ENCODE measurements around the gene SEC31A.

SEC31A gene

GRCh38 chr4:82784681-82785610, 106.0 kb downstream of the SEC31A start:
- no peak overlapping the region for H3K9ac ChIP-seq (ENCODE audit: low read length)

GRCh38 chr4:82782626-82783345, 108.2 kb downstream of the SEC31A start:
- Histone ChIP-seq H3K4me1 (ENCODE audit: control insufficient read depth, insufficient read depth, low read length) (peaks cover 17% of the 10 kb centered on the region), H3K9ac (ENCODE audit: low read length) (no peak overlapping the region), H3K4me3 (ENCODE audit: low read length) (no peak overlapping the region)

More at GRCh38 chr4:82784681-82785610, 106.0 kb downstream of the SEC31A start:
- Histone ChIP-seq H3K4me1 (ENCODE audit: control insufficient read depth, insufficient read depth, low read length) (peaks cover 17% of the 10 kb centered on the region), H3K27me3 (ENCODE audit: control insufficient read depth, insufficient read depth, low read length) (no peaks in the 10 kb centered on the region), H3K36me3 (ENCODE audit: control insufficient read depth, insufficient read depth, low read length) (no peaks in the 10 kb centered on the region), H3K9me3 (ENCODE audit: control insufficient read depth, low read length) (no peaks in the 10 kb centered on the region), H3K4me3 (ENCODE audit: low read length) (no peak overlapping the region)

GRCh38 chr4:82780752-82781231, 110.2 kb downstream of the SEC31A start:
- Histone ChIP-seq H3K36me3 (ENCODE audit: control insufficient read depth, insufficient read depth, low read length) (no peaks in the 10 kb centered on the region), H3K4me3 (ENCODE audit: low read length) (no peak overlapping the region), H3K9me3 (ENCODE audit: control insufficient read depth, low read length) (no peaks in the 10 kb centered on the region), H3K27me3 (ENCODE audit: control insufficient read depth, insufficient read depth, low read length) (no peaks in the 10 kb centered on the region), H3K9ac (ENCODE audit: low read length) (no peak overlapping the region), H3K4me1 (ENCODE audit: control insufficient read depth, insufficient read depth, low read length) (peaks cover 16% of the 10 kb centered on the region)

More at GRCh38 chr4:82782626-82783345, 108.2 kb downstream of the SEC31A start:
- no peaks in the 10 kb centered on the region for H3K27me3 ChIP-seq (ENCODE audit: control insufficient read depth, insufficient read depth, low read length)
- H3K9me3 ChIP-seq (ENCODE audit: control insufficient read depth, low read length): no peaks in the 10 kb centered on the region
- no peaks in the 10 kb centered on the region for H3K36me3 ChIP-seq (ENCODE audit: control insufficient read depth, insufficient read depth, low read length)

GRCh38 chr4:82780170-82780751, 110.7 kb downstream of the SEC31A start:
- H3K36me3 ChIP-seq (ENCODE audit: control insufficient read depth, insufficient read depth, low read length): no peaks in the 10 kb centered on the region
- H3K9me3 ChIP-seq (ENCODE audit: control insufficient read depth, low read length): no peaks in the 10 kb centered on the region
- H3K9ac ChIP-seq (ENCODE audit: low read length): no peak overlapping the region
- no peaks in the 10 kb centered on the region for H3K27me3 ChIP-seq (ENCODE audit: control insufficient read depth, insufficient read depth, low read length)
- no peak overlapping the region for H3K4me3 ChIP-seq (ENCODE audit: low read length)
- H3K4me1 ChIP-seq (ENCODE audit: control insufficient read depth, insufficient read depth, low read length): peaks cover 11% of the 10 kb centered on the region

GRCh38 chr4:82779032-82779431, 111.9 kb downstream of the SEC31A start:
- no peak overlapping the region for H3K4me3 ChIP-seq (ENCODE audit: low read length)
- no peaks in the 10 kb centered on the region for H3K27me3 ChIP-seq (ENCODE audit: control insufficient read depth, insufficient read depth, low read length)
- no peaks in the 10 kb centered on the region for H3K9me3 ChIP-seq (ENCODE audit: control insufficient read depth, low read length)
- peaks cover 6% of the 10 kb centered on the region for H3K4me1 ChIP-seq (ENCODE audit: control insufficient read depth, insufficient read depth, low read length)
- H3K36me3 ChIP-seq (ENCODE audit: control insufficient read depth, insufficient read depth, low read length): no peaks in the 10 kb centered on the region
- no peak overlapping the region for H3K9ac ChIP-seq (ENCODE audit: low read length)

GRCh38 chr4:82777857-82778525, 113.0 kb downstream of the SEC31A start:
- H3K9ac ChIP-seq (ENCODE audit: low read length): no peak overlapping the region
- no peaks in the 10 kb centered on the region for H3K36me3 ChIP-seq (ENCODE audit: control insufficient read depth, insufficient read depth, low read length)
- peaks cover 6% of the 10 kb centered on the region for H3K4me1 ChIP-seq (ENCODE audit: control insufficient read depth, insufficient read depth, low read length)
- no peak overlapping the region for H3K4me3 ChIP-seq (ENCODE audit: low read length)
- H3K9me3 ChIP-seq (ENCODE audit: control insufficient read depth, low read length): no peaks in the 10 kb centered on the region
- no peaks in the 10 kb centered on the region for H3K27me3 ChIP-seq (ENCODE audit: control insufficient read depth, insufficient read depth, low read length)

GRCh38 chr4:82776925-82777542, 113.9 kb downstream of the SEC31A start:
- H3K9ac ChIP-seq (ENCODE audit: low read length): no peak overlapping the region
- no peaks in the 10 kb centered on the region for H3K9me3 ChIP-seq (ENCODE audit: control insufficient read depth, low read length)
- H3K4me3 ChIP-seq (ENCODE audit: low read length): no peak overlapping the region

GRCh38 chr4:82775243-82775642, 115.7 kb downstream of the SEC31A start:
- Histone ChIP-seq H3K36me3 (ENCODE audit: control insufficient read depth, insufficient read depth, low read length) (no peaks in the 10 kb centered on the region), H3K9ac (ENCODE audit: low read length) (no peak overlapping the region), H3K4me3 (ENCODE audit: low read length) (no peak overlapping the region), H3K27me3 (ENCODE audit: control insufficient read depth, insufficient read depth, low read length) (no peaks in the 10 kb centered on the region), H3K9me3 (ENCODE audit: control insufficient read depth, low read length) (no peaks in the 10 kb centered on the region), H3K4me1 (ENCODE audit: control insufficient read depth, insufficient read depth, low read length) (peaks cover under 1% of the 10 kb centered on the region)

More at GRCh38 chr4:82776925-82777542, 113.9 kb downstream of the SEC31A start:
- H3K27me3 ChIP-seq (ENCODE audit: control insufficient read depth, insufficient read depth, low read length): no peaks in the 10 kb centered on the region
- H3K4me1 ChIP-seq (ENCODE audit: control insufficient read depth, insufficient read depth, low read length): peaks cover 6% of the 10 kb centered on the region
- H3K36me3 ChIP-seq (ENCODE audit: control insufficient read depth, insufficient read depth, low read length): no peaks in the 10 kb centered on the region

GRCh38 chr4:82774711-82775171, 116.2 kb downstream of the SEC31A start:
- H3K4me1 ChIP-seq (ENCODE audit: control insufficient read depth, insufficient read depth, low read length): no peaks in the 10 kb centered on the region
- H3K9ac ChIP-seq (ENCODE audit: low read length): no peak overlapping the region
- no peaks in the 10 kb centered on the region for H3K9me3 ChIP-seq (ENCODE audit: control insufficient read depth, low read length)
- H3K36me3 ChIP-seq (ENCODE audit: control insufficient read depth, insufficient read depth, low read length): no peaks in the 10 kb centered on the region
- H3K4me3 ChIP-seq (ENCODE audit: low read length): no peak overlapping the region
- no peaks in the 10 kb centered on the region for H3K27me3 ChIP-seq (ENCODE audit: control insufficient read depth, insufficient read depth, low read length)

- no peak overlapping the region for H3K4me3 ChIP-seq (ENCODE audit: low read length)
- H3K36me3 ChIP-seq (ENCODE audit: control insufficient read depth, insufficient read depth, low read length): no peaks in the 10 kb centered on the region
- H3K9me3 ChIP-seq (ENCODE audit: control insufficient read depth, low read length): no peaks in the 10 kb centered on the region
- H3K9ac ChIP-seq (ENCODE audit: low read length): no peak overlapping the region
- no peaks in the 10 kb centered on the region for H3K27me3 ChIP-seq (ENCODE audit: control insufficient read depth, insufficient read depth, low read length)
- H3K4me1 ChIP-seq (ENCODE audit: control insufficient read depth, insufficient read depth, low read length): no peaks in the 10 kb centered on the region
These were observed 117.9 kb downstream of the SEC31A start for GRCh38 chr4:82773057-82773456.

GRCh38 chr4:82770607-82771006, 120.3 kb downstream of the SEC31A start:
- H3K4me1 ChIP-seq (ENCODE audit: control insufficient read depth, insufficient read depth, low read length): no peaks in the 10 kb centered on the region
- no peak overlapping the region for H3K4me3 ChIP-seq (ENCODE audit: low read length)
- no peaks in the 10 kb centered on the region for H3K27me3 ChIP-seq (ENCODE audit: control insufficient read depth, insufficient read depth, low read length)
- no peaks in the 10 kb centered on the region for H3K36me3 ChIP-seq (ENCODE audit: control insufficient read depth, insufficient read depth, low read length)
- H3K9ac ChIP-seq (ENCODE audit: low read length): no peak overlapping the region
- no peaks in the 10 kb centered on the region for H3K9me3 ChIP-seq (ENCODE audit: control insufficient read depth, low read length)

All from mucosa of stomach (tissue), 1 donor.